ENCODE results near the gene RAD52.
"Not testable (repeated sequence)": the region's sequence is repeated elsewhere in the genome, so short reads cannot be mapped to it uniquely, and the experiment has no call there.

RAD52 gene

DNA sequence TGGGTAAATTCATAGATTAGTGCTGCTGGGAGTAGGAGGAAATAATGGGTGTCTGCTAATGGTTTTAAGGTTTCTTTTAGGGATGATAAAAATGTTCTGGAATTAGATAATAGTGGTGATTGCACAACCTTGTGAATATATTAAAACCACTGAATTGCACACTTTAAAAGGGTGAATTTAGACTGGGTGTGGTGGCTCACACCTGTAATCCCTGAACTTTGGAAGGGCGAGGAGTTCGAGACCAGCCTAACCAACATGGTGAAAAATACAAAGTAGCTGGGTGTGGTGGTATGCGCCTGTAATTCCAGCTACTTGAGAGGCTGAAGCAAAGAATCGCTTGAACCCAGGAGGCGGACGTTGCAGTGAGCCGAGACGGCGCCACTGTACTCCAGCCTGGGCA lies 1.3 kb downstream of the RAD52 start:
- FAIRE-seq (no peak), DNase-seq (ENCODE audit: insufficient read length, low spot score) (no peak)
- no peak for TF ChIP-seq PAX5 (IDR thresholded peaks at IDR 0.05; ENCODE audit: insufficient read depth, low read length, severe bottlenecking)
- no peak for TF ChIP-seq POLR2AphosphoS5 (IDR thresholded peaks at IDR 0.05; ENCODE audit: low read depth, low read length)
- no peak for TF ChIP-seq TAF1 (IDR thresholded peaks at IDR 0.05; ENCODE audit: low read depth, low read length)
- no peak for TF ChIP-seq POLR2A (IDR thresholded peaks at IDR 0.05; ENCODE audit: low read depth, low read length)
- TF ChIP-seq SPI1 (IDR thresholded peaks at IDR 0.05; ENCODE audit: low read depth, low read length), result no peak
- no peak for TF ChIP-seq POU2F2 (IDR thresholded peaks at IDR 0.05; ENCODE audit: low read depth, low read length)

DNA sequence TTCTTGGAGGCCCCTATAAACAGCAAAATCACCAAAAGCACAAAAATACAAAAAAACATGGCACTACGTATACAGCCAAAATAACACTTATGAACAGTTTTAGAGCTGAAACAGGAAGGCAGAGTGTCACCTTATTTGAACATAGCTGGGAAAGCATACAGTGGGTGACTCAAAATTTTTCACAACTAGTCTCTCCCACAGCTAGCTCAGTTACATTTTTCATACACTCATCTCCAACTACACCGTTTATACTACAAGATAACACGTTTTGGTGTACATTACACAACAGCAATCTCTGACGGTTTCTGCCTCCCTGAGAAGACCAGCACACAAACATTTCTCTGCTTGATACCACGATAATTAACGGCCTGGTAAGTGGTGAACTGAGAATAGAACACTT lies 2.9 kb downstream of the RAD52 start:
- no peak for FAIRE-seq
- no peak for DNase-seq (ENCODE audit: insufficient read length, low spot score)
- no peak for TF ChIP-seq POLR2AphosphoS5 (IDR thresholded peaks at IDR 0.05; ENCODE audit: low read depth, low read length)
- TF ChIP-seq POLR2A (IDR thresholded peaks at IDR 0.05; ENCODE audit: low read depth, low read length), result no peak
- TF ChIP-seq SPI1 (IDR thresholded peaks at IDR 0.05; ENCODE audit: low read depth, low read length), result no peak
- TF ChIP-seq TAF1 (IDR thresholded peaks at IDR 0.05; ENCODE audit: low read depth, low read length), result no peak
- no peak for TF ChIP-seq PAX5 (IDR thresholded peaks at IDR 0.05; ENCODE audit: insufficient read depth, low read length, severe bottlenecking)
- TF ChIP-seq POU2F2 (IDR thresholded peaks at IDR 0.05; ENCODE audit: low read depth, low read length), result no peak

DNA sequence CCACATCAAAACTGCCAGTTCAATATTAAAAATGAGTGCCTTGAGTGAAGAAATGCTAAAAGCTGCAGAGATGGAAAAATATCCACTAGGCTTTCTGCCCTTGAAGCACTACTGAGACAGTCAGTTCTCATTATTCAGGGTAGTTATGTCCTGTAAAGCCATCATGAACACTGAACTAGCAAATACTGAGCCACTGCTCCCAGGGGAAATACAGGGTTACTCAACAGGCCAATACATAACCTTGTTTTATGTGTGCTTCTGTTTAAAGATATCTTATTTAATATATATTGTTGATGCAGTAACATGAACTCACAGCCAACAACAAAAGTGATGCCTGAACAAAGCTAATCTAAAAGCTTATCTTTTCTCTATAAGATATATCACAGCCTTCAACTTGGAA lies 3.3 kb downstream of the RAD52 start:
- FAIRE-seq (no peak), DNase-seq (ENCODE audit: insufficient read length, low spot score) (no peak)
- TF ChIP-seq TAF1 (IDR thresholded peaks at IDR 0.05; ENCODE audit: low read depth, low read length), result no peak
- TF ChIP-seq POLR2AphosphoS5 (IDR thresholded peaks at IDR 0.05; ENCODE audit: low read depth, low read length), result no peak
- no peak for TF ChIP-seq POU2F2 (IDR thresholded peaks at IDR 0.05; ENCODE audit: low read depth, low read length)
- no peak for TF ChIP-seq POLR2A (IDR thresholded peaks at IDR 0.05; ENCODE audit: low read depth, low read length)
- no peak for TF ChIP-seq PAX5 (IDR thresholded peaks at IDR 0.05; ENCODE audit: insufficient read depth, low read length, severe bottlenecking)
- TF ChIP-seq SPI1 (IDR thresholded peaks at IDR 0.05; ENCODE audit: low read depth, low read length), result no peak

DNA sequence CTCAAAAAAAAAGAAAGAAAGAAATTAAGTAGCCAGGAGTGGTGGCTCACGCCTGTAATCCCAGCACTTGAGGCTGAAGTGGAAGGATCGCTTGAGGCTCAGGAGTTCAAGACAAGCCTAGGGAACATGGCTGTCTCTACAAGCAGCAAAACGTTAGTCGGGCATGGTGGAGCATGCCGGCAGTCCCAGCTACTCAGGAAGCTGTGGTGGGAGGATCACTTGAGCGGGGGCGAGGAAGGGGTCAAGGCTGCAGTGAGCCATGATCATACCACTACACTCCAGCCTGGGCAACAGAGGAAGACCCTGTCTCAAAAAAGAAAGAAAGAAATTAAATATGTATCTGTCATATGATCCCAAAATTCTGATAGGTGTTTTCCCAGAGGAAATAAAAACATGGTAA lies 5.3 kb downstream of the RAD52 start:
- DNase-seq (ENCODE audit: insufficient read length, low spot score), result no peak
- no peak for FAIRE-seq
- no peak for TF ChIP-seq POU2F2 (IDR thresholded peaks at IDR 0.05; ENCODE audit: low read depth, low read length)
- no peak for TF ChIP-seq SPI1 (IDR thresholded peaks at IDR 0.05; ENCODE audit: low read depth, low read length)

- DNase-seq (ENCODE audit: insufficient read length, low spot score), result no peak
- TF ChIP-seq SPI1 (IDR thresholded peaks at IDR 0.05; ENCODE audit: low read depth, low read length), result no peak
- no peak for TF ChIP-seq PAX5 (IDR thresholded peaks at IDR 0.05; ENCODE audit: insufficient read depth, low read length, severe bottlenecking)
- TF ChIP-seq POLR2A (IDR thresholded peaks at IDR 0.05; ENCODE audit: low read depth, low read length), result no peak
- no peak for TF ChIP-seq TAF1 (IDR thresholded peaks at IDR 0.05; ENCODE audit: low read depth, low read length)
- no peak for TF ChIP-seq POLR2AphosphoS5 (IDR thresholded peaks at IDR 0.05; ENCODE audit: low read depth, low read length)
- TF ChIP-seq POU2F2 (IDR thresholded peaks at IDR 0.05; ENCODE audit: low read depth, low read length), result no peak
These were observed 6.4 kb downstream of the RAD52 start for GRCh38 chr12:943051-943450.

DNA sequence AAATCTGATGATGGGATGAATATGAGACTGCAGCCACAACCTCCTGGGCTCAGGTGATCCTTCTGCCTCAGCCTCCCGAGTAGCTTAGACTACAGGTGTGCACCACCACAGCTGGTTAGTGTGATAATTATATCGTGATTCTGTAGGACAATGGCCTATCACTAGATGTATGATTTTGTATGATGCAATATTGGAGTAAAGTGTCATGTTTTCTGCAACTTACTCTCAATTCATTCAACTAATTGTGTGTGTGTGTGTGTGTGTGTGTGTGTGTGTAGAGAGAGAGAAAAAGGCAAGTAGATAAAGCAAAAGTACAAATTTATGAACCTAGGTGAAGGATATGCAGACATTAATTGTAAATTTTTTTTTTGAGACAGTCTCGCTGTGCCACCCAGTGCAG lies 10.7 kb downstream of the RAD52 start:
- TF ChIP-seq POLR2A (IDR thresholded peaks at IDR 0.05; ENCODE audit: low read depth, low read length), result no peak
- TF ChIP-seq POU2F2 (IDR thresholded peaks at IDR 0.05; ENCODE audit: low read depth, low read length), result no peak
- DNase-seq (ENCODE audit: insufficient read length, low spot score) (no peak), FAIRE-seq (no peak)

More at GRCh38 chr12:943051-943450, 6.4 kb downstream of the RAD52 start:
- FAIRE-seq, result no peak

DNA sequence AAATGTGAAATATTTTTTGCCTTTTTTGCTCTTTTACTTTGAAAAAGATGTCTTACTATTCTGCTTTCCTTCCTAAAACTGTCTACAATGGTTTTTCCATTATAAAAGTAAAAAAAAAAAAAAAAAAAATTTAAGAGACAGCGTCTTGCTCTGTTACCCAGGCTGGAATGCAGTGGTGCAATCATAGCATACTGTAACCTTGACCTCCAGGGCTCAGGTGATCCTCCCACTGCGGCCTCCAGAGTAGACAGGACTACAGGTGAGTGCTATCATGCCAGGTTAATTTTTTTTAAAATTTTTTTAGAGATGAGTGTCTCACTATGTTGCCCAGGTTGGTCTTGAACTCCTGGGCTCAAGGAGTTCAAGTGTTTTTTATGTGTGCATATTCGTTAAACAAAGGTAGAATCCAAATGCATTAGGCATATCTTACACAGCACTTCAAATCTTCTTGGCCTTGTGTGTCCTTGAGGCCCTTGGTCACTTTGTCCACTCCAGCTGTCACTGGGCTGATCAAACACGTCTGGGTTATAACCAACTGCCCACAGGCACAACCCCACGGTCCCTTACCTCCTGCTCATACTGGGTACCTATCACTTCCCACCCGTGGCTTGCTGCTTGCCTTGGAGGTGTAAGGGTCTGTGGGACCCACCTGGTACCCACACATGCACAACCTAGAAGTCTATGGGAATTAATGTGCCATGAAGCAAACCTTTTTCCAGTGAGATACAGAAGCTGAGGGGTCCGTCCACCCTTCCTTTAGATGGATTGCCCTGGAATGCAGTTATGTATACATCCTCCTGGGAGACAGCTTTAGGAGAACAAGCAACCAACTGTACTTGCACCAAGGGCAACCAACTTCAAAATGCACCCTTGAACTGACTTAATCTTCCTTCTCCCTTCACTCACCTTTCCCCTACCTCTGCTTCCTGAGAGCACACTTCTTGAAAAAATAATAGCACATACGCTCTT lies 12.8 kb downstream of the RAD52 start:
- FAIRE-seq, result no peak
- TF ChIP-seq TAF1 (IDR thresholded peaks at IDR 0.05; ENCODE audit: low read depth, low read length), result no peak
- no peak for TF ChIP-seq POU2F2 (IDR thresholded peaks at IDR 0.05; ENCODE audit: low read depth, low read length)
- no peak for TF ChIP-seq SPI1 (IDR thresholded peaks at IDR 0.05; ENCODE audit: low read depth, low read length)
- TF ChIP-seq POLR2A (IDR thresholded peaks at IDR 0.05; ENCODE audit: low read depth, low read length), result no peak
- no peak for TF ChIP-seq POLR2AphosphoS5 (IDR thresholded peaks at IDR 0.05; ENCODE audit: low read depth, low read length)
- no peak for TF ChIP-seq PAX5 (IDR thresholded peaks at IDR 0.05; ENCODE audit: insufficient read depth, low read length, severe bottlenecking)

DNA sequence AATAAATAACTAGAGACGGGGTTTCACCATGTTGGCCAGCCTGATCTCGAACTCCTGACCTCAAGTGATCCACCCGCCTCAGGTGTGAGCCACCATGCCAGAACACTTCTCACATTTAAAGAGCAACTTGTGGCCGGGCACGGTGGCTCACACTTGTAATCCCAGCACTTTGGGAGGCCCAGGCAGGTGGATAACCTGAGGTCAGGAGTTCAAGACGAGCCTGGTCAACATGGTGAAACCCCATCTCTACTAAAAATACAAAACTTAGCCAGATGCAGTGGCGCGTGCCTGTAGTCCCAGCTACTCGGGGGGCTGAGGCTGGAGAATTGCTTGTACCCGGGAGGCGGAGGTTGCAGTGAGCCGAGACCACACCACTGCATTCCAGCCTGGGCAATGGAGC lies 13.6 kb downstream of the RAD52 start:
- FAIRE-seq; DNase-seq (ENCODE audit: insufficient read length, low spot score): not testable (repeated sequence)

More for the DNA sequence above, 12.8 kb downstream of the RAD52 start:
- no peak for DNase-seq (ENCODE audit: insufficient read length, low spot score)

- no peak for FAIRE-seq
- TF ChIP-seq SPI1 (IDR thresholded peaks at IDR 0.05; ENCODE audit: low read depth, low read length) (no peak), POU2F2 (IDR thresholded peaks at IDR 0.05; ENCODE audit: low read depth, low read length) (no peak), TAF1 (IDR thresholded peaks at IDR 0.05; ENCODE audit: low read depth, low read length) (no peak), POLR2AphosphoS5 (IDR thresholded peaks at IDR 0.05; ENCODE audit: low read depth, low read length) (no peak), PAX5 (IDR thresholded peaks at IDR 0.05; ENCODE audit: insufficient read depth, low read length, severe bottlenecking) (no peak), POLR2A (IDR thresholded peaks at IDR 0.05; ENCODE audit: low read depth, low read length) (no peak)
These were observed 17.9 kb downstream of the RAD52 start for GRCh38 chr12:931591-931990.

GRCh38 chr12:931060-931459 lies 18.4 kb downstream of the RAD52 start:
- FAIRE-seq (no peak), DNase-seq (ENCODE audit: insufficient read length, low spot score) (no peak)
- TF ChIP-seq POLR2A (IDR thresholded peaks at IDR 0.05; ENCODE audit: low read depth, low read length) (no peak), POU2F2 (IDR thresholded peaks at IDR 0.05; ENCODE audit: low read depth, low read length) (no peak), POLR2AphosphoS5 (IDR thresholded peaks at IDR 0.05; ENCODE audit: low read depth, low read length) (no peak), SPI1 (IDR thresholded peaks at IDR 0.05; ENCODE audit: low read depth, low read length) (no peak), PAX5 (IDR thresholded peaks at IDR 0.05; ENCODE audit: insufficient read depth, low read length, severe bottlenecking) (no peak), TAF1 (IDR thresholded peaks at IDR 0.05; ENCODE audit: low read depth, low read length) (no peak)

More at GRCh38 chr12:931591-931990, 17.9 kb downstream of the RAD52 start:
- no peak for DNase-seq (ENCODE audit: insufficient read length, low spot score)

All from GM12891 (cell line).